Fibroblast of pulmonary artery (primary cell): ENCODE data around the gene GHITM.

Experiments used
- DNase-seq: peaks from one replicate; pipeline ENCODE4 v3.0.0-alpha.2; 2010; ENCODE audit warnings: low read depth
- H3K4me3 ChIP-seq: replicated peaks from 2 replicates; pipeline ENCODE4 v1.5.1; 2011; ENCODE audit warnings: low read depth, mild to moderate bottlenecking, control low read depth, low read length, moderate library complexity
- CTCF ChIP-seq: IDR thresholded peaks from 2 replicates; pipeline ENCODE4 v1.5.1; 2011; ENCODE audit warnings: mild to moderate bottlenecking, control low read depth, low read length, inconsistent platforms; ENCODE audit errors: missing control alignments

The GHITM gene

GRCh38 chr10:84190621-84191020, 51.3 kb downstream of the GHITM start:
- H3K4me3 ChIP-seq = no peak overlapping the region
- DNase-seq = no peak
- no peak for TF ChIP-seq CTCF

DNA sequence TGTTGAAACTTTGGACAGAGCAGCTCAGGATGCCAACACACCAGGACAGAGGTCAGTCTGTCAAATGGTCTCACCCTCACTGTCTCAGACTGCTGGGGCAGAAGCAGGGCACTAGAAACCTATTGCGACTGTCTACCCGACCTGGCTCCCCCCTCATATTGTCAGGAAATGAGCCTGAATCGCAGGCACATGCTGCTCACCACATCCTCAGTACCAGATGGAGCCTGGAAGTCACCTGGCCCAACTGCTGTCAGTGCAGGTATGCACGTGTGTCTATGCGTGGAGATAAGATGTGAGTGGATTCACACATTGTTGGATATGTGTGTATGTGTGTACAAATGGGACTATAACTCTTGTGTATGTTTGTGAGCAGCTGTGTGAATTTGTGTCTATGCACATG, 51.8 kb downstream of the GHITM start:
- no peak for DNase-seq
- no peak for TF ChIP-seq CTCF

DNA sequence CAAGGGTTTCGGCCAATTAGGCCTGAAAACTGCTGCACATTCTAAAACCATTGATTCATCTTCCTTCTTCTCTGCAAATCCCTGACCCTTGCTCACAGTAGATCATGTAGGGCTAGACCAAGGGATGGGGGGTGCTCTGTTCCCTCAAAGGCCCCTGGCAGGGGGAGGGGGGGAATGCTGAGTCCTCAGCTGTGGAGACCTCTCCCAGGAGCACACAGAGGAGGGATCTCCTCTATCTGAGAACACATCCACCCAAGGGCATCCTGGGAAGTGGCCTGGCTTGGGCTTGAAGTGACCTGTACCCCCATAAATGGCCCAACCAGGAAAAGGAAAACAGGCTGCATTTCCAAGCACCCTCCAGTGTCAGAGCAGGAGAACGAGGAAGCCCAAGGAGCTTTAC, 54.0 kb downstream of the GHITM start:
- no peak overlapping the region for H3K4me3 ChIP-seq
- no peak for TF ChIP-seq CTCF
- no peak for DNase-seq

More for the DNA sequence above, 51.8 kb downstream of the GHITM start:
- no peak overlapping the region for H3K4me3 ChIP-seq

- TF ChIP-seq CTCF = no peak
- peak overlapping the region; percentile 21 for H3K4me3 ChIP-seq
- no peak for DNase-seq
These were observed 54.6 kb downstream of the GHITM start for GRCh38 chr10:84193846-84194423.

DNA sequence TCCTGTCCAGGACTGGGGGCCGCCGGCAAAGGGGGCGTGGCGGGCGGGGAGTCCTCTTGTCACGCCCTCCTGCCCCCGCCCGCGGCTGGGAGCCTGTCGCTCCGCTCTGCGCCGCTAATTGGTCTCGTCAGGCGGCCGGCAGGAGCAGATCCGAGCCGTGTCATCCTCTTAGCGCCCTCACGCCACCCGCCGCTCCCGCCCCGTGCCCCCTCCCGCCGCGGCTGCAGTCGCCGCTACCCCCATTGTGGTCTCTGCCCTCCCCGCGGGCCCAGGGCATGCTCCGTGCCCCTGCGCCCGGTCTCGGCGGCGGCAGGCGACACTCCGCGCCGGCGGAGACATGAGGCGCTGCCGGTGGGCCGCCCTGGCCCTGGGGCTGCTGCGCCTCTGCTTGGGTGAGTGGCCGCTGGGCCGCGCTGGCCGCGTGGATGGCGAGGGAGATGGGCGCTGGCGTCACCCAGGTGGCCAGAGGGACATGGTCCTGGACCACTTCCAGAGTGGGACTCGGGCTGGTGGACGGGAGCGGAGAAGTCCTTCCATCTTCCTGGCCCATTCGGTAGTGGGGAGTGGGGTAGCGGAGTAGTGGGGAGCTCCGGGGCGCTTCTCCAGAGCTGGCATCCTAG, 55.2 kb downstream of the GHITM start, which contains the start of gene CDHR1:
CDHR1 (plus strand) TSS at position 114 of the 620 bp plus-strand sequence; CDS start at position 338, 224 bp downstream.
- peak within 1 kb of the TSS; percentile 21 for H3K4me3 ChIP-seq
- DNase-seq = no peak
- no peak for TF ChIP-seq CTCF

DNA sequence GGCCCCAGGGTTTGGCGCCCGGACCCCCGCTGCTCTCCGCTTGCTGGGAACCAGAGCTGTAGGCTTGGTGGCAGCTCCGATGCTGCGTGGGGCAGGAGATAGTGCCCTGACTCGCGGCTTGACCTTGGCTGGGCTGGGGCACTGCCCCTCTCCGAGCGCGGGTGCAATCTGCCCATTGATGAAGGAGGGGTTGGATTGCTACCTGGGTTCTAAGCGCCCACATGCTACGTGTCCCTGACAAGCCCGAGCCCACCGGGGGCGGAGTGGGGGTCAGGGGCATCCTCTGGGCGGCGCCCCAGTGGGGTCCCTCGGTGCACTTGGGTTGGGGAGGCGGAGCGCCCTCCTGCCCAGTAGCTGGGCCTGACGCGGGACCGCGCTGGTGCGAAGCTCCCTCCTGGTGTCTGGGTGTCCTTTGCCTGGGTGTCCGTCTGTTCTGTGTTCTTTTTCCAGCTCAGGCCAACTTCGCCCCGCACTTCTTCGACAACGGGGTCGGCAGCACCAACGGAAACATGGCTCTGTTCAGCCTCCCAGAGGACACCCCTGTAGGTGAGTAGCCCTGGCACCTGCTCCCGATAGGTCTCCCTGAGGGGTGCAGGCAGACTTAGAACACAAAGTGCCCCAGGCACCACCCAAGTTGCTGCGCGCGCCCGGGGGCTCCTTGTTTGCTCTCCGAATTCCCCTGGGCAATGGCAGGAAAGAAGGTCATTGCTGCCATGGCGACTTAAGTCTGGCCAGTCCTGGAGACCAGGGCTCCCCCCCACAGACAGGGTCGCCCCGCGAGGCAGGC, 55.9 kb downstream of the GHITM start:
- H3K4me3 ChIP-seq = no peak overlapping the region
- TF ChIP-seq CTCF = no peak
- DNase-seq = no peak
